ENCODE measurements around the gene CACNA1A.
"Not testable (repeated sequence)": the region's sequence is repeated elsewhere in the genome, so short reads cannot be mapped to it uniquely, and the experiment has no call there.

CACNA1A gene

DNA sequence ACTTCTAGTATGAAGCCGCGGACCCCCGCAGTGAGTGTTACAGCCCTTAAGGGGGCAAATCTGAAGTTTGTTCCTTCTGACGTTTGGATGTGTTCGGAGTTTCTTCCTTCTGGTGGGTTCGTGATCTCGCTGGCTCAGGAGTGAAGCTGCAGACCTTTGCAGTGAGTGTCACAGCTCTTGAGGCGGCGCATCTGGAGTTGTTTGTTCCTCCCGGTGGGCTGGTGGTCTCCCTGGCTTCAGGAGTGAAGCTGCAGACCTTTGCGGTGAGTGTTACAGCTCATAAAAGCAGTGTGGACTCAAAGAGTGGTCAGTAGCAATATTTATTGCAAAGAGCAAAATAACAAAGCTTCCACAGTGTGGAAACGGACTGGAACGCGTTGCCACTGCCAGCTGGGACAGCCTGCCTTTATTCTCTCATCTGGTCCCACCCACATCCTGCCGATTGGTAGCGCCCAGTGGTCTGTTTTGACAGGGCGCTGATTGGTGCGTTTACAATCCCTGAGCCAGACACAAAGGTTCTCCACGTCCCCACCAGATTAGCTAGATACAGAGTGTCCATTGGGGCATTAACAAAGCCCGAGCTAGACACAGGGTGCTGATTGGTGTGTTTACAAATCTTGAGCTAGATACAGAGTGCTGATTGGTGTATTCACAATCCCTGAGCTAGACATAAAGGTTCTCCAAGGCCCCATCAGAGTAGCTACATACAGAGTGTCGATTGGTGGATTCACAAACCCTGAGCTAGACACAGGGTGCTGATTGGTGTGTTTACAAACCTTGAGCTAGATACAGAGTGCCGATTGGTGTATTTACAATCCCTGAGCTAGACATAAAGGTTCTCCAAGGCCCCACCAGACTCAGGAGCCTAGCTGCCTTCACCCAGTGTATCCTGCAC is 320.3 kb downstream of the CACNA1A start:
- DNase-seq: not testable (repeated sequence)

DNA sequence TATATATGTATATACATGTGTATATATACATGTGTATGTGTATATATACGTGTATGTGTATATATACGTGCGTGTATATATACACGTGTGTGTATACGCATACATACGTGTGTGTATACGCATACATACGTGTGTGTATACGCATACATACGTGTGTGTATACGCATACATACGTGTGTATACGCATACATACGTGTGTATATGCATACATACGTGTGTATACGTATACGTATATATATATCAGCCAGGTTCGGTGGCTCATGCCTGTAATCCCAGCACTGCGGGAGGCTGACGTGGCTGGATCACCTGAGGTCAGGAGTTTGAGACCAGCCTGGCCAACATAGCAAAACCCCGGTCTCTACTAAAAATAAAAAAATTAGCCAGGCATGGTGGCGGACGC is 321.4 kb downstream of the CACNA1A start:
- DNase-seq: not testable (repeated sequence)

DNA sequence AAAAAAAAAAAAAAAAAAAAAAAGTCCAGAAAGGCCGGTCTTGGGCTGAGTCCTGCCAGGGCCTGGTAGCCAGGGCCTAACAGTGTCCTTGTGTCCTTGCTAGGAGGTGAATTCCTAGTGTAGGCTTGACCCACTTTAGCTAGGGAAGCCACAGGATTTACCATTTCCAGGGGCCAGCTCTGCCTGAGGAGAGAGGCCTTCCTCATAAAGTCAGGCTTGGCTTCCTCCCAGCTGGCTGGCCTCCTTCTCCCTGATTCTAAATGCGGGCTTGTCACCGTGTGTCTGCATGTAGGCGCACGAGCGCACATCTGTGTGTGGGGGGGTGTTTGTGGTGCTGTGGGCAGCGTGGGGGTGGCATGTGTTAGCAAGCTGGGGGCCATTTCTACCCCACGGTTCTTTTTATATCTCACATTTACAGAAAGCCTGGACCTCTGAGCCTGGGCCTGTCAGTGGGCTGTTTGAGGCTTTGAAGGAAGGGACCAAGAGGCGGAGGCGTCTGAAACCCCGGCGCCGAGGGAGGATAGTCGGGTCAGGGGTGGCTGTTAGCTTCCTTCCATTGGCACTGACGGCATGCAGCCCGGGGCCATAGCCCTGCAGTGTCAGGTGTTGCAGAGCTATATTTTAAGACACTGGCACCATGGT is 324.4 kb downstream of the CACNA1A start:
- DNase-seq: peak in 1 of 2 donors; percentile 75

DNA sequence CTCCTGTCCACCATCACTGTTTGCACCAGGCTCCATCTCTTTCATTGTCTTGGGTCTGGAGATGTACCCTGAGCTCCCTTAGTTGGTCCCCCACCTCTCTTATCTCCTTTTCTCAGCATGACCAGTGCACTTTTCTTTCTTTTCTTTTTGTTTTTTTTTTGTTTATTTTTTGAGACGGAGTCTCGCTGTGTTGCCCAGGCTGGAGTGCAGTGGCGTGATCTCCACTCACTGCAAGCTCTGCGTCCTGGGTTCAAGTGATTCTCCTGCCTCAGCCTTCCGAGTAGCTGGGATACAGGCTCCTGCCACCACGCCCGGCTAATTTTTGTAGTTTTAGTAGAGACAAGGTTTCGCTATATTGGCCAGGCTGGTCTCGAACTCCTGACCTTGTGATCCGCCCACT is 328.0 kb downstream of the CACNA1A start:
- DNase-seq: not testable (repeated sequence)

DNA sequence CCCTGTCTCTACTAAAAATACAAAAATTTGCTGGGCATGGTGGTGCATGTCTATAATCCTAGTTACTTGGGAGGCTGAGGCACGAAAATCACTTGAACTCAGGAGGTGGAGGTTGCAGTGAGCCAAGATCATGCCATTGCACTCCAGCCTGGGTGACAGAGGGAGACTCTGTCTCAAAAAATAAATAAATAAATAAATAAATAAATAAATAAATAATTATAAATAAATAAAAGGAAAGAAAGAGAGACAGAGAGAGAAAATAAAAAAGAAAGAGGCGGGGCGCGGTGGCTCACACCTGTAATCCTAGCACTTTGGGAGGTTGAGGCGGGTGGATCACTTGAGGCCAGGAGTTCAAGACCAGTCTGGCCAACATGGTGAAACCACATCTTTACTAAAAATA is 328.7 kb downstream of the CACNA1A start:
- DNase-seq: not testable (repeated sequence)

DNA sequence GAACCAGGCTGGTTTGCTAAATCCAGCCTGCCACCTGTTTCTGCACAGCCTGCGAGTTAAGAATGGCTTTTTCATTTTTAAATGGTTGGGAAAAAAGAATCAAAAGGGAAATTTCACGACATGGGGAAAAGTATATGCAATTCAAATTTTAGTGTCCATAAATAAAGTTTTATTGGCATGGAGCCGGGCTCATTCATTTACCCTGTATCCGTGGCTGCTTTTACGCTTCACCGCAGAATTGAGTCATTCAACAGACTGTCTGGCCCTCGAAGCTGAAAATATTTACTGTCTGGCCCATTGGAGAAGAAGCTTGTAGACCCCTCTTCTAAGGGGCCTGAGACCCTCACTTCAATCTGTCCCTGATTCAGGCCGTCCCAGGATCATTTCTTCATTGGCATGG is 329.9 kb downstream of the CACNA1A start:
- DNase-seq: no peak

DNA sequence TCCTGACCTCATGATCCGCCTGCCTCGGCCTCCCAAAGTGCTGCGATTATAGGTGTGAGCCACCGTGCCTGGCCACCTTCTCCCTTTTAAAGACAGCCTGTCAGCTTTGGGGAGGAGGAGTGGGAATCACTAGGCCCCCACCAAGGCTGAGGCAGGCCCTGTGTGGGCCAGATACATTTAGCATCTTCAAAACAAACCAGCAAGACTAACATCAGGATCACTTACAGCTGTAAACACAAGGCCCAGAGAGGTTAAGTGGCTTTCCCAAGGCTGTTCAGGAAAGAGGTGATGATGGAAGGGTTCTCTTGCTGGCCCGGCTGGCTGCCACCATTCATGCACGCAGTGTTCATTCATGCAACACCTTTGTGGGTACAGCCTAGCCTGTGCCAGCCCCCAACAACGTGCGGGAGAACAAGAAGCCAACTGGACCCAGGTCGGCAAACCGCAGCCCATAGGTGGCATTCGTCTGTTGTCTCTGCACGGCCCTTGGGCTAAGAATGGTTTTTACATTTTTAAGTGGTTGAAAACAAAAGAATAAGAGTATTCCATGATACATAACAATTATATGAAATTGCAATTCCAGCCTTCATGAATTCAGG is 333.0 kb downstream of the CACNA1A start:
- no peak for DNase-seq

DNA sequence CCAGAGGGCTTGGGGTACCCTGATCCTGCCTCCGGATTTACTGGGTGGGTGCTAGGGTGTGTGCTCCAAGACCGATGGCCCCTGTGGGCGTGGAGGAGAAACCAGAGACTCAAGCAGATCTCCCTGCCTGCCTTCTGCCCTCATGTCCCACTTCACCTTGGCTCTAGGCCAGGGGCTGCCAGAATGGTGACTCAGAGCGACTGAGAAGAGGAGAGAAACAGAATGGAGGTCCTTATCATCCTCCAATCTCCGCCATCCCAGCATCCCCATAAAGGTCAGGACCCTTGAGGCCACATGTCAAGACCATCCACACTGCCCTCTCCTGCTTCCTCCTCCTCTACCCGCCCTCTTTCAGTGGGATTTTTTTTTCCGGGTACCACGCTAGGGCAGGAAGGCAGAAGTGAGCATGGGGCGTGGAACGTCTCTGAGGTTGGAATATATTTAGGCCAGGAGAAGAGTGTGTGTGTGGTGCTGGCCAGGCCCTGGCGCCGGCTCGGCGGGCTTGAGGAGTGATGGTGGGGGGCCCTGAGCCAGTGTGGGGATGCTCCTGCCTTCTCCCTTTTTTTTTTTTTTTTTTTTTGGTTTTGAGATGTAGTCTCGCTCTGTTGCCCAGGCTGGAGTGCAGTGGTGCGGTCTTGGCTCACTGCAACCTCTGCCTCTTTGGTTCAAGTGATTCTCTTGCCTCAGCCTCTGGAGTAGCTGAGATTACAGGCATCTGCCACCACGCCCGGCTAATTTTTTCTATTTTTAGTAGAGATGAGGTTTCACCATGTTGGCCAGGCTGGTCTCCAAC is 333.7 kb downstream of the CACNA1A start:
- DNase-seq: peak; percentile 46 to 57

DNA sequence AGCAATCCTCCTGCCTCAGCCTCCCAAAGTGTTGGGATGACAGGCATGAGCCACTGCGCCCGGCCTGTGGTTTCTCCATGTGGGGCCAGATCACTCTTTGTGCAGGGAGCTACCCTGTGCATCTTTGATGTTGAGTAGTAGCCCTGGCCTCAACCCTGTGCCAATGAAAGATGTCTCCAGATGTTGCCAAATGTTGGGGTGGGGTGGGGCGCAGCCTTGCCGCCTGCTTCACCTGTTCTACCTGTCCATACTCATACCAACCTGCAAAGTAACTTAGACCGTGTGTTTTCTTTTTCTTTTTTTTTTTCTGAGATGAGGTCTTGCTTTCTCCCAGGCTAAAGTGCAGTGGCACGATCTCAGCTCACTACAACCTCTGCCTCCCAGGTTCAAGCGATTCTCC is 335.1 kb downstream of the CACNA1A start:
- DNase-seq: no peak

DNA sequence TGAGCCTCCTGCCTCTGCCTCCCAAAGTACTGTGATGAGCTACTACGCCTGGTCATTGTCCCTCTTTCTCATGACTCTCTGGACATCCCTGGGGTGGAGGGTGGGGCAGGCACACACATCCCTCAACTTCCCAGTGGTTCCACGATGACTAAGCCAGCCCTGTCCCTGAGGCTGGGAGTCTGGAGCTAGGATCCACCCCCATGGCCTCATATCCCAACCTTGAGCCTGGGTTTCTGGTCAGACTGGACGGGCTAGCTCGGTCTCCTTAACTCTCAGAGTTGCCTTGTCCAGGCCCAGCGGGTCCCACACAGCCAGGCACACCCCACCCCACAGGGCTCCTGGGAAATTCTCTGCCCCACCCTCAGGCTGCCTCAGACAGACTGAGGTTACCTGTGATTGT is 336.5 kb downstream of the CACNA1A start:
- DNase-seq: no peak

DNA sequence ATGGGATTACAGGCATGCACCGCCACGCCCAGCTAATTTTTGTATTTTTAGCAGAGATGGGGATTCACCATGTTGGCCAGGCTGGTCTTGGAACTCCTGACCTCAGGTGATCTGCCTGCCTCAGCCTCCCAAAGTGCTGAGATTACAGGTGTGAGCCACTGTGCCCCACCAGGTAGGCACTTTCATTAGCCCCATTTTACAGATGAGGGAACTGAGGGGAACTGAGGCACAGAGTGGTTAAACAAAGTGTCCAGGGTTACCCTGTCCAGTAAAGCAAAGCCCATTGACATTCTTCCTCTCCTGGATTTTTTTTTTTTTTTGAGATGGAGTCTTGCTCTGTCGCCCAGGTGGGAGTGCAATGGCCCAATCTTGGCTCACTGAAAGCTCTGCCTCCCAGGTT is 340.1 kb downstream of the CACNA1A start:
- DNase-seq: not testable (repeated sequence)

DNA sequence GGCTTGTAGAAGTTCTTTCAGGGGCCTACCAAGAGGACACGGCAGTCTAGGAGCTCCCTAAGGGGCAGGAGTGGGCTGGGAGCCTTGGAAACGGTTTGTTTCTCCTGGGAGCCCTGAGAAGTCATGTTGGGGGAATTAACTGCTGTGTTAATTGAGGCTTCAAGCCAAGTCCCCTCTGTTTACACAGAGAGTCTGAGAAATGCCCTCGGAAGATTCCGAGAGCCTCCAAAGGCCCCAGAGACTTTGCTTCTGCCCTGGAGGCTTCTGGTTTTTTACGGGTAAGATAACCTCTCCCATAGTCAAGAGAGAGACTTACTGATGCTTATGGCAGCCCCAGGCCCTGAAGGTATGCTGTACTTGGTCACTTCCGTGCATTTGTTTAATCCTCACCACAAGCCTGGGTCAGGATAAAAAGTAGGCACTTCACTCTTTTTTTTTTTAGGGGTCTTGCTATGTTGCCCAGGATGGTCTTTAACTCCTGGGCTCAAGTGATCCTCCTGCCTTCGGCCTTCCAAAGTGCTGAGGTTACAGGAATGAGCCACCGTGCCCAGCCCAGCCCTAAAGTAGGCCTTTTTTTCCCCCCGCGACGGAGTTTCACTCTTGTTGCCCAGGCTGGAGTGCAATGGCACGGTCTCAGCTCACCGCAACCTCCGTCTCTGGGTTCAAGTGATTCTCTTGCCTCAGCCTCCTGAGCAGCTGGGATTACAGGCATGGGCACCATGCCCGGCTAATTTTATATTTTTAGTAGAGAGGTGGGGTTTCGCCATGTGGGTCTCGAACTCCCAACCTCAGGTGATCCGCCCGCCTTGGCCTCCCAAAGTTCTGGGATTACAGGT is 340.9 kb downstream of the CACNA1A start:
- DNase-seq: no peak

DNA sequence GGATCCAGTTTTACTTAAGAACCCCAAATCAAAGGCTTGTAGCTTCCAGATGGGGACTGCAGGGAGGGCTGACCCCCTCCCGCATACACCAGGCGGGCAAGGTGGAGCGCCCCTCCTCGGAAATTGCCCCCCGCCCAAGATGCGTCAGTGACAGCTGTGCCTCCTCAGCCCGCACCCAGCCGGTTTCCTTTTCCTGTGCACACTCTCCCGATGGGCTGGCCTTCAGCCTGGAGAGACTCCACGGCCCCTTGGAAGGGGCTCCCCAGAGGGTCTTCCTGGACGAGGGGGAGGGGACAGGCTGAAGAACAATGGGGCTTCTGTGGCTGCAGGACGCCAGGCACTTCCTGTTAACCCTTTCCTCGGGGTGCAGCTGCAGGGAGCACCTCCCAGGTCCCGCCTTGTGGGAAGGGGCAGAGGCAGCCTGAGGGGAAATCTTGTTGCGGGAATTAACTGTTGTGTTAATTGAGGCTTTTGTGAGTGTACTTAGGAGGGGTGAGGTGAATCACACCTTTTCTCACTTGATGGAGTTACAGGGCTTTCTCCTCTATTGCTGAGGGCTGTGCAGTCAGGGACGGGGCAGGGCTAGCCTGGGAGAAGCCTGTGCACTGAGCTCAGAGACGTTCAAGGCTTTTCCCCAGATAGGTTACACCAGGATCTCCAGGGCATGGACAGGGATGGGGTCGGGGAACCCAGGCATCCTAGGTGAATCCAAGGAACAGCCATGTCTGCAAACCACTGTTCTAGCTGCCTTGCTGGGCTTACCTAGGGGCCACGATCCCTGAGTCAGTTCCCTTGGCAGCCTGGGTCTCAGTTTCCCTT is 341.7 kb downstream of the CACNA1A start:
- peak in 1 of 2 donors; percentile 88 for DNase-seq

DNA sequence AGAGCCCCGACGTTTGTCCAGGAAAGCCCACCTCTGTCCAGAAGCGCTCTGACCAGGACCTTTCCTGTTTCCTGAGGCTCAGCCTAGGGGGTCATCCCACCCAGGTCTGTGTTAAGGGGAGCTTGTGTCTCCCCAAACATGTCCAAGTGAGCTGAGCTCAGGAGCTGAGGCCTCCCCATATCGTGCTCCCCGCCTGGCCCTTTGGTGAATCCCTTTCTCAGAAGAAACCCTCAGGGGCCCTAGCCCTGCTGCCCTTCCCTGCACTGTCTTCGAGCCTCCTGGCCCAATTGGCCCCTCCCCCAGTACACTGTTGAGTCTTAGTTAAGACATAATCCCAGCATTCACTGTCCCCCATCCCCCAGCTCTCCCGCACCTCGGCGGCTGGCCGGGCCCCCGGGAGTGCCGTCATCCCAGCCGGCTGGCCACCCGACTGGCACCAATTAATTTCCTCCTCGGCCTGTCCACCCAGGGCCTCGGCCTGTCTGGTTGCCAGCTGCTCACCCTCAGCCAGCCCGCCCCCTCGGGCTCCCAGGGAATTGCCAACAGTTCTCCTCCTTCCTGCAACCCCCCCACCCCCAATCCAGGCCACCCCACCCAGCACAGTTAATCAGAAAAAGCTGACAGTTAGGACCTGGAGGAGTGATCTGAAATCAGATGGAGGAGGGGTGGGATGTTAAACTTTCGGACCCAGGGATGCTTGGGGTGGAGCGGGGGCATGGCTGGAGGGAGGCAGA is 342.5 kb downstream of the CACNA1A start:
- DNase-seq: peak; percentile 28 to 37

DNA sequence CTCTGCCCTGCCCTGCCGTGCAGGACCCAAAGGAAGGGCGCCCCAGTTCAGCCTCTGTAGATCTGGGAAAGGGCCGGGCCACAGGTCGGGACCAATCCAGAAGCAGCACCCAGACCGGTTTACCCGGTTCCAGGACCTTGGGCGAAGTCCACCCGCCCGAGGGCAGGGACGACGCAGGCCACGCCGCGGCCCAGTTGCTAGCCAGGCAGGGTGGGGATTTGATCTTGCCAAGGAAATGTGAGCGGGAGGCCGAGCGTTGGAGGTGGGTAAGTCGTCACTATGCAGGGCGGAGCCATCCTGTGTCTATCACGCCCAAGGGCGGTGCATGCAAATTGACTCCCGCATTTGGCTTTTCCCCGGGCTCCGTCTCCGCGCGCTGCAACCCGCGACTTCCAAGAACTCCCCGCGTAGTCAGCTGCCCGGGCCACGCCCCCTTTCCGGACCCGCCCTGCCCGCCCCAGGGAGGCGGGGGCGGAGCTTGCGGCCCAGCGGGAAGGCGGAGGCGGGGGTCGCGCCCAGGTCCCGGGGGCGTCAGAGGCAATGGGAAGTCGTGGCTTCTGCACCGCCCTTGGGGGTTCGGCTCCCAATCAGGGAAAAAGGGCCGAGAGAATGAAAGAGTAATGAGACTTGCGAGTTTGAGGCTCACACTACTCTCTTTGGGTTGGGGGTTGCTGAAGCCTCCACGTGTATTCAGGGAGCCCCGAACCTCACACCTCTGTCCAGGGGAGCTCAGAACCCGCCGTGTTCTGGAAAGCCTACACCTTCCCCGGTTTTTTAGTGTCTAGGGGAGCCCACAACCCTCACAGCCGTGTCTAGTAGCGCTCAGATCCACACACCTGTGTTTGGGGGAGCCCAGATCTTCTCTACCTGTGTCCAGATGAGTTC is 343.3 kb downstream of the CACNA1A start:
- DNase-seq: peak; percentile 67 to 81

DNA sequence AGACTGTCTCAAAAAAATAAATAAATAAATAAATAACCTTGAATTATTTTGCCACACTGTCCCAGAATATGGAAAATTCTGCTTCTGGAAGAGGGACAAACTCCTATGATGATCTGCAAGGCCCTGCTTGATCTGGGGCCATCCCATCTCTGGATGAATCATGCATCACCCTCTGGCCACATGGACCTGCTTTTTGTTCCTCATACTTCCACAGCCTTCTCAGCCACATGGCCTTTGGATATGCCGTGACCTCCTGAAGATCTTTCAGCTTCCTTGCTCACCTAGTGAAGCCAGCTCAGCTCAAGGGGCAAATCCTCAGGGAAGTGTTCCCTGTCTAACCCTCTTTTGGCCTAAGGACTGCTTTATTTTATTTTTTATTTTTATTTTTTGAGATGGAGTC is 345.7 kb downstream of the CACNA1A start:
- no peak for DNase-seq

DNA sequence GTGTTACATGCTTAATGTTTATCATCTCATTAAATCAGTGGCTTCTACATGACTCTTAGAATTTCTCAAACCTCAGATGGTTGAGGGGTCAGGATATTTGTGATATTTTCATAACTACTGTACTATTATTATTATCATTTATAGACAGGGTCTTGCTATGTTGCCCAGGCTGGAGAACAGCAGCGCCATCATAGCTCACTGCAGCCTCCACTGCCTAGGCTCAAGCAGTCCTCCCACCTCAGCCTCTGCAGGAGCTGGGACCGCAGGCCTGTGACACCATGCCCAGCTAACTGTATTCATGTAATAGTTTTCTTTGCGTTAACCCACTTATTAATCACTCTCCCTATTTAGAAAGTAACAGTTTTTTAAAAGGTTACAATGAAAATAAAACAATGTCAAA is 346.6 kb downstream of the CACNA1A start:
- DNase-seq: no peak
